GM19025 (cell line): Measurements from ENCODE around the gene KLHL3.

ENCODE experiments used
- ATAC-seq: cut with Tn5 transposase; IDR thresholded peaks from one replicate; pipeline ENCODE4 v1.9.1; 2021; ENCODE audit warnings: mild to moderate bottlenecking, low read depth, moderate library complexity; ENCODE audit not compliant: unreplicated experiment

The KLHL3 gene

DNA sequence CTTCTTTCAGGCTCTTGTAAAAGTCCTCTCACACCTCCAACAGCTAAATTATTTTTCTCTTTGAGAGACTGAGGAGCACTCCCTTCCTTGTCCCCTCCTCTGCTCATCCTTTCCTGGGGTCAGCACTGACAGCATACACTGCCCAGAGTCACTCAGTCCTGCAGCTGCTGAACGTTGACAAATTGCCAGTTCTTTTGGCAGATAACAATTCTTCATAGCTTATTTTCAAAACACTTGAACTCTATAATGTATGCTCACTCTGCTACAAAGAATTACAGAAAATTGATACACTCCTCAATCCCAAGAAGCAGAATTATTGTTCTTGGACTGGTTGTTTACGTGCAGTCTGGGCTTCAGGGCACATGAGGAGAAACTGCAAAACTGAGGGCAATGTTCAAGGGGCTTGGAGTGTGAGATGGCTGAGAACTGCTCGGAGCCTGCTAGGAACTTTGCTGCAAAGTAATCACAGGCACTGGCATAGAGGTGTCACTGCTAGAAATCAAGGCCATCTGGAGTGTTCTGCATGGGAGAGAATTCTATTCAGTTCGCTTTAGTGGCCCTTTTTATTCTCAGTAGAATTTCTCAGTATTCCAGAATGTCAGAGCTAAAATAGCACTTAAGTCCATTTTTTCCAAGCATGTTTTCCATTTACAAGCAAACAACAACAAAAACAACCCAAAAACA lies 140.4 kb downstream of the KLHL3 start:
- ATAC-seq = no peak

DNA sequence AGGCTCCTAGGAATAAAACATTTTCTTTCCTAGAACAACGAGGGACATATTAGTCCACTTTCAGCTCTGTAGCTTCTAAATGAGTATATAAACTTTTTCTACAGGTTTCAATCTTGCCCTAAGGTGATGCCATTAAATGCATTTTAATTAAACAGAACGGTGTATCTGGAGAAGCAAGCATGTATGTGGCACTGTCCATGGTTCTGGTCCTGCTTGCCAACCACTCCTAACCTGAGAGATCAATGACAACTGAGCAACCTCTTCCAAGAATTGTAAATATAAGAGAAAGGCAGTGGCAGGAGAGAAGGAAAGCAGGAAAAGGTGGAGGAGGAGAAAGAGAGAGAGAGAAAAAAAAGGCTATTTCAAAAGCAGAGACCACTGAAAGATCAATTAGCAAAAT lies 141.2 kb downstream of the KLHL3 start:
- no peak for ATAC-seq

DNA sequence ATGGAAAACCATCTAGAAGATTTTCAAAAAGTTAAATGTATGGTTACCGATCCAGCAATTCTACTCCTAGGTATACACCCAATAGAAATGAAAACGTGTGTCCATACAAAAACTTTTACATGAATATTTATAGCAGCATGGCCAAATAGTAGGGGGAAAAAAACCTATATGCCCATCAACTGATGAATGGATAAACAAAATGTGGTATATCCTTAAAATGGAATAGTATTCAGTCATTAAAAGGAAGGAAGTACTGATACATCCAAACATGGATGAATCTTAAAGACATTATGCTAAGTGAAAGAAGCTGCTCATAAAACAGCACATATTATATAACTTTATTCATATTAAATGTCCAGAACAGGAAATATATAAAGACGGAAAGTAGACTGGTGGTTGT lies 143.6 kb downstream of the KLHL3 start:
- no peak for ATAC-seq

DNA sequence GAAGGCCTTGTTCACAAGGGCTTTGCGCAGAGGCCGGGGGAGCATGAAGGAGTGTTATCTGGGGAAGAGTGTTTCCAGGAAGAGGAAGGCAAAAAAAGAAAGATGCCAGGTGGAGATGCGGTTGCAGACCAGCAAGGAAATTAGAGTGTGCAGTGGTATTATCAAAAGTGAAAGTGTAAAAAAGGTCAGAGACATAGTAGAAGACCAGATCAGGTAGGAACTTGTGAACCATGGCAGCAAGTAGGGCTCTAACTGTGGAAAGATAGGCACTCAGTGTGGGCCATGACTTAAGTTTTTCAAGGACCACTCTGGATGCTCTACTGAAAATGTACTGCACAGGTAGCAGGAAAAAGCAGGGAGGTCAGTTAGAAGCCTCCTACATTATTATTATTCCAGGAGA lies 146.7 kb downstream of the KLHL3 start:
- ATAC-seq = no peak

DNA sequence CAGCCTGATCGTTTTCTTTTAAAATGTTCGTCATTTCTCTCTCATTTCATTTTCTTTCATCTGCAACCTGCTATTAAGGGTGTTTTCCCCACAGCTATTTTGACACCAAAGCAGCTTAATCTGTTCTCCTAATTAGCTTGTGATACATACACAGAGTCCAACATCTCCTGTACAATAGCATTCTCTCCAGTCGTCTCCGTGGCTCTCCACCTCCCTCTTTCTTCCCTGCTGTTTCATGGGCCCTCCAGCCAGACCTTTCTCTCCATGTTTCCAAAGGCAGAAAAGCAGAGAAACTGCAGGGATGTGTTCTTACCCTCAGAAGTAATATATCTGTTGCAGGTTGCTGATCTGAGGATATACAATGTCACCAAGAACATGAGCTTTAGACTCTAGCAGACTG lies 148.0 kb downstream of the KLHL3 start:
- ATAC-seq = no peak

DNA sequence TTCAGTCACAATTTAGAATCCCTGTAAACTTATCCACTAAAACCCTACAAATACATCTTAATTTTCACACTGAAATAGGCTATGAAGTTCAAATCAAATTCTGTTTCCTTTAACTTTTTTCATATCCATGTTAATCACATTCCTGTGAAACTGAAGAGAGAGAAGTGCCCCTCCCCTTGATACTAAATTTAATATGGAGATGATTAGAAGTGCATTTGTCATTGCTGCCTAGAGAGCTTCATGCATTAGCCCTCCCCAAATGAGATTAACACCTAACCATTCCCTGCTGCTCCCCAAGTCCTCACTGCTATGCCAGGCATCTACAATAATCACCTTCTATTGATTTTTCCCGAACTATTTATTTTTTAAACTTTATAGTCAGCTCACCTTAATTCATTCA lies 151.6 kb downstream of the KLHL3 start:
- no peak for ATAC-seq

DNA sequence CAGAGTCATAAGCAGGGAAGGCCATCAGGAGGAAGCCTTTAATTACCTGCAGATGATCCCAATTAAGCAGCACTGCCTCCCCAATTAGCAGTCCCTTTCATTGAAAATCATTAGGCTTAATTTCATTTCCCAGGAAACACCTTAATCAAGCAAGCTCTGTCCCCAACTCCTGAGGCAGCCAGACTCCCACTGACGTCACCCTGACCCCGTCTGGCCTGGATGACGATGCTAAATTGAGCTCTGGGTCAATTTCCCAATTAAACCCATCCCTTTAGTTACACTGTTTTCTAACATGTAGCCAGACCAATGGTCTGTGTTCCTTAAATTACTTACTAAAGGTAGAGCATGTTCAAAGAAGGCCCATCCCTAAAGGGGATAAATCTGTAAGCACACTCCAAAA lies 152.8 kb downstream of the KLHL3 start:
- no peak for ATAC-seq

DNA sequence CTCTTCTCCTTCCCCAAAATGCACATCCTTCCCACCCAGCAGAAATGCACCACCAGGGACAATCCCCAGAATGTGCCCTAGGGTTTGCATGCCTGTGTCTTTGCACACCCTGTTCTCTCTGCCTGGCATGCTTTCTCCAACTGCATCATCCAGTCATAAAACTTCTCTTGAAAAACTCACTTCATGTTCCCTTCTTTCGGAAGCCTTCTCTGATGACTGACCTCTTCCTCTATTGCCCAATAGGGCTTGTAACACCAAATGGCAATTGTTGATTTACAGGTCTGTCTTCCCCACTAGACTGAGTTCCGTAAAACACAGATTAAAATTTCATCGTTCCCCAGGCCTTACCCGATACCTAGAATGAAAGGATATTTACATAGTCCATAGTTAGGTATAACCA lies 153.7 kb downstream of the KLHL3 start:
- no peak for ATAC-seq

DNA sequence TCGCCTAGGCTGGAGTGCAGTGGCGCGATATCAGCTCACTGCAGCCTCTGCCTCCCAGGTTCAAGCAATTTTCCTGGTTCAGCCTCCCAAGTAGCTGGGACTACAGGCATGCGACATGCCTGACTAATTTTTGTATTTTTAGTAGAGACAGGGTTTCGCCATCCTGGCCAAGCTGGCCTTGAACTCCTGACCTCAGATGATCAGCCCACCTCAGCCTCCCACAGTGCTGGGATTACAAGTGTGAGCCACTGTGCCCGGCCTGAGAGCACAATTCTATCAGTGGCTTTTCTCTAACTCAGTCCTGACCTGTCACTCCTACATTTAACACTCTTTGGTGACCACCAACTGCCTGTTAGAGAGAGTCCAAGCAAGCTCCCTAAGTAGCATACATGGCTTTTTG lies 154.1 kb downstream of the KLHL3 start:
- ATAC-seq = no peak

DNA sequence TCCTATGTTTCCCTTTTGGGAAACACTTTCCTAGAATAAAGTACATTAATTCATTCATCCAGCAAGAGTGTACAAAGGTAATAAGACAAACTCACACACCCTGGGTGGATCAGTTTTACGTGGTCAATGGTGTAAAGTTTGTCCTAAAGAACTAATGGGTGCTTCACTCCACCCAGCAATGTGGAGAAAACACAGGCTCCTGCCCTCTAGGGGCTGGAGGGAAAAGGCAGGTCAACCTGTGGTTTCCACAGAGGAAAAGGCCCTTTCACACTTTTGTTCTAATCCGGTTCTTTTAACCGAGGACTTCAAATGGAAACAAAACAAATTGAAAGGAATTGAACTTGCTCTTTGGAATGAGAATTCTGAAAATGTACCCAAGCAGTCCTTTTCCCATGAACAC lies 155.9 kb downstream of the KLHL3 start:
- ATAC-seq = no peak

DNA sequence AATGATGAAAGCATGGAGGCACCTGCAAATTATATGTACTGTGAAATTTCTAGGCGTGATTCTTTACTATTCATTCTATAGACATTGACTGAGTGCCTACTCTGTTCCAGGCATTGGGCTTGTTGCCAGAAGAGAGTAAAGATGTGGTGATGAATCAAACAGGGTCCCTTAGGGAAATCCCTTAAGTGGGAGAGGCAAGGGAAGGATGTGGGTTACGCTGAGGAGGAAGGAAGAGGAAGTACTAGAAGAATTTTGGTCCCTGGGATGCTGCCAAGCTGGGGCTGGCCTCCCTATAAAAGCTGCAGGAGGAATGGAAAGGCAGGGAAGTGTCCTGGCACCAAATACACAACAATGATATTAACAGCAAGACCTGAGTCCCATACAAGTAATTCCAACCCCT lies 160.0 kb downstream of the KLHL3 start:
- ATAC-seq = no peak

DNA sequence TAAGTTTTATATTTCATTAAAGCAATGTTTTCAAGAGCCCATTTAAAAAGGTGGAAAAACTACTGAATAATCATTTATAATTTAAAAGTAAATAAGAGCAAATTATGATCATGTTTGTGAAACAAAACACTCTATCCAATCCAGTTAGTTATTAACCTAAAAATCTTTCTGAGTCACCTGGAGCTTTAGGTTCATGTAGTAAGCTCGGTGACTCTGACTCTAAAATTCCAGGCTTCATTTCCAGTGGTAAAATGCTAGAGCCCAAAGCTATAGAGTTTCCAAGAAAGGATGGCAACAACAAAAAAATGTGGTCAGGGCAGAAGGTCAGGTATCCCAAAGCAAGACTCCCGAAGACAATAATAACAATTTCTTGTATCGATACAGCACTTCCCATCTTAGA lies 160.7 kb downstream of the KLHL3 start:
- no peak for ATAC-seq

DNA sequence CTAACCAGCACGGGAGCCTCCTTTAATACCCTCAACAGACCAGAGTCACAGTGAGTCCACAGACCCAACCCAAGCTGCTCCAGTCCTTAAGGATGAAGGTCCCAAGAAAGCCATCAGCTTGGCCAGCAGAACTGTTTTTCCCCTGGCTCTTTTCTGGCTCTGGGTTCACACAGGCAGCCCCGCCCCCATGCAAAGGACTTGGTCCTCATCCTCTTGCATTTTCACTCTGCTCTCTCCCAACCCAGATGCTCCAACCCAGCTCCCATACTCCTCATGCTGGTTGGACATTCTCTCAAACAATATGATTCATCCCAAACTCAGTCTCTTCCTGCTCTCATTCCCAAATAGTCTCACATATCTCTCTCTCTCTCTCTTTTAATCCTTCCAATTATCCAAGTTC lies 162.5 kb downstream of the KLHL3 start:
- no peak for ATAC-seq

DNA sequence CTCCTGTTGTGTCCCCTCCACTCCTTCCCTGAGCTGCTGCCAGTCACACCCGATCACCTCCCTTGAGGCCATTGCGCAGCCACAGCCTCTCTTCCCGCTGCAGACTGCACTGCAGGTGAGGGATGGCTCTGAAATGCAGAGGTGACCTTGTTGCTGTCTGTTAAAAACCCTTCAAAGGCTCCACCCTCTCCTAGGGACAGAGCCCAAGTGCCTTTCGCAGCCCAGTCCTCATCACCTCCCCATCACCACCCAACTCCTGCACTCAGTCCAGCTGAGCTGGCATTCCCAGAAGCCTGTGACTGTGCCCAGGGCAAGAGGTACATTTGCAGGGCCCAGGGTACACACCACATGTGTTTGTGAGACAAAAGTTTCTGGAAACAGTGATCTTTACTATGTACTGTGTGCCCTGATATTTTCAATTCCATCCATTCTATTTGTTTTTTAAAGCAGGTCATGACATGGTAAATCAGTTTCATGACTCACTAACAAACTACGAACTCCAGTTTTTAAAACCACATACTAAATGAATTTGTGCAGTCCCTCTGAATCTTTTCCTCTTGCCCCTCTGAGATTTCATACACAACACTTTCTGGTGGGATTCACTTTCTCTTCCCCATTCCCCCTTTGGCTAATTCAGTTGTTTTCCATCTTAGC lies 163.7 kb downstream of the KLHL3 start:
- ATAC-seq = no peak

DNA sequence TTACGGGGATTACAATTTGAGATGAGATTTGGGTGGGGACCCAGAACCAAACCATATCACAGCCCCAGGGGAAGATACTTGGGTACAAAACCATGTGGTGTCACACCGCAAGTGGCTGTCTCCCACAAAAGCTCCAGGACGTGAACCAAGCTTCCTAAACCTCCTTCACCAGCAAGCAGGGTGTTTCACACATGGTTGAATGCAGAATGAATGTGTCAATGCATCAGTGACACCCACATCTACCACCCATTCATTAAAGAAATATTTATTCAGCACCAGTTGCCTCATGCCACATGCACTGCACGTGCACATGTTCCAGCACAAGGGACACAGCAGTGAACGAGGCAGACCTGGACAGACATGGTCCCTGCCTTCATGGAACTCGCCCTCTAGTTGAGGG lies 165.8 kb downstream of the KLHL3 start:
- no peak for ATAC-seq
